NCI-H2196 treated with DMSO at 0.1 percent for 48 hours (cell line): ENCODE data around the gene PIF1.
"Not testable (repeated sequence)": the region's sequence is repeated elsewhere in the genome, so short reads cannot be mapped to it uniquely, and the experiment has no call there.

Experiments used
- DNase-seq: peaks from one replicate; lab custom pipeline; 2025; ENCODE audit not compliant: unreplicated experiment; lab: John Stamatoyannopoulos, UW

PIF1 gene

GRCh38 chr15:64809649-64810496, 15.6 kb downstream of the PIF1 start:
- peak; percentile 11 for DNase-seq

DNA sequence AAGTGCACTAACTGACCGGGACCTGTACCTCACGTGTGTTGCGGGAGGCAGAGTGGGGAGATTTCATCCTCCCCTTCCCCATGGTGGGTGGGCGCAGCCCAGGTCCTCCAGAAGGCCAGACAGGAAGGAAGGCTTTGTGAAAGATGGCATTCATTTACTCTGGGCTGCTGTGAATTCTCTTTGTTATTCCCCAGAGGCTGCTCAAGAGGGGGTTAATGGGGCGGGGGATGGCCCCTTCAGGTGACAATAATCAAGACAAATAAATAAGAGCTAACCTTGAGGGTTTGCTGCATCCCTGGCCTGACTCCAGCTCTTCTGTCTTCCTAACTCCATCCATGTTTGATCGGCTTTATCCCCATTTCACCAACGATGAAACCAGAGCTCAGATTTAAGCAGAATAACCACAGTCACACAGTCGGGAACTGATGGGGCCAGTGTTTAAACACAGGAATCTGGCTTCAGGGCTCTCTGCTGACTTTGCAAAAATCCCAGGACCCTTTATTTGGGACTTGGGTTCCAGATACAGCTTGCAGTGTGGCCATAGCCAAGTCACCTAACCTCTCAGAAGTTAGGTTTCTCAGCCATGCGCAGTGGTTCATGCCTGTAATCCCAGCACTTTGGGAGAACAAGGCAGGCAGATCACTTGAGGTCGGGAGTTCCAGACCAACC, 16.5 kb downstream of the PIF1 start:
- no peak for DNase-seq

DNA sequence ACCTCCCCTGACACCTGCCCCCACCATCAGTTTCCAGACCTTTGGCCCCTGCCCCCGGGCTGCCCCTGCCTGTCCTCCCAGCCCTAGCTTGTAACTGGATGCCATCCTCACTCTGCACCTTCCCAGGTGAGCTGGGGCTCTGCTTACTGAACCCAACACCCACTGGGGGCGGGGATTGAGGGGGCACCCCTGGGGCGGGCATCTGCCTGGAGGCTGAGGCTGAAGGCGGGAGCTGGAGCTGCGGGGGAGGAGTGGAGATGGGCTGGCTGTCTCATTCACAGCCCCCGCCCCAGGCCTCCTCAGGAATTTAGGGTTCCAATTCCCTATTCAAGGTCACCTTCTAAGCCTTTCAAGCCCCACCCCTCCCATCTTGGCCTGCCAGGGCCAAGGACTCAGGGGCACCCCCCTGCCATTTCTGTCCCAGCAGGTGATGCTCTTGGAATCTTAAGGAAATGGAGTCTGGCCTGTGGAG, 17.7 kb downstream of the PIF1 start:
- DNase-seq, result no peak

GRCh38 chr15:64807051-64807749, 18.2 kb downstream of the PIF1 start:
- DNase-seq, result no peak

DNA sequence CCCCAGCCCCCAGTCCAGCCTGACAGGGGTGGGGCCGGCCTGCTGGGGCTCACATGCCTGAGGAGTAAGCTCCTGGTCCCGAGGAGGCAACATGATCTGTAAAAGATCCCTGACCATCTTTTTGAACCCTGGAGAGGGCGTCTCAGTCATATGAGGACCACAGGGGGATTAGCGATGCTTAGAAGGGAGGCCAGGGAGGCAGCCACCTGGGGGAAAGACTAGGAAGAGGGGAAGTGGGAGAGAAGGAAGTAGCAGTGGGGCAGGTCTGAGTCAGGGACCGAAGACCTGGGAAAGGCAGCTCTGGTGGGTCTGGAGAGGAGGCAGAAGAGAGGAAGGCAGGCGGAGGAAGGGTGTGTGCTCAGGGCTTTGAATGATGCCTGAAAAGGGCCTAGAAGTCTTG, 18.9 kb downstream of the PIF1 start:
- DNase-seq, result no peak

- no peak for DNase-seq
Measured at GRCh38 chr15:64804619-64805018, 20.8 kb downstream of the PIF1 start.

DNA sequence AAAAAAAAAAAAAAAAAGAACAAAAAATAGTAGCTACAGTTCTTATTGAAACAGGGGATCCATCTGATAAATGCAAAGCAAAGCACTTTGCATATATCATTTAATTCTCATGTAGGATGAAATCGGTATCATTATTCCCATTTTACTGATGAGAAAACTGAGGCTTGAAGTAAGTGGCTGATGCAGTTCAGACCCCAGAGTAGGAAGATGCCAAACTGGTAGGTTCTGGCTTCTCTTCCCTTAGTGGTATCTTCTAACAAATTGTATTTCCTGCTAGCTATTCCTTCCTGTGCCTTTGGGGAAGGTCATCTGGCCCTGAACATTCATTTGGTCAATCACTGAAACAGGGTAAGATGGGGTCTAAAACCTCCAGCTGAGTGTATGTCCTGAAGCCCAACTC, 21.9 kb downstream of the PIF1 start:
- no peak for DNase-seq

- DNase-seq, result no peak
Measured at GRCh38 chr15:64800476-64800875, 25.0 kb downstream of the PIF1 start.

DNA sequence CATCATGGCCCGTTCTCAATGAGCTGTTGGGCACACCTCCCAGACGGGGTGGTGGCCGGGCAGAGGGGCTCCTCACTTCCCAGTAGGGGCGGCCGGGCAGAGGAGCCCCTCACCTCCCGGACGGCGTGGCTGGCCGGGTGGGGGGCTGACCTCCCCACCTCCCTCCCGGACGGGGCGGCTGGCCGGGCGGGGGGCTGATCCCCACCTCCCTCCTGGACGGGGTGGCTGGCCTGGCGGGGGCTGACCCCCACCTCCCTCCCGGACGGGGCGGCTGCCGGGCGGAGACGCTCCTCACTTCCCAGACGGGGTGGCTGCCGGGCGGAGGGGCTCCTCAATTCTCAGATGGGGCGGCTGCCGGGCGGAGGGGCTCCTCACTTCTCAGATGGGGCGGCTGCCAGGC, 26.5 kb downstream of the PIF1 start:
- DNase-seq, result not testable (repeated sequence)

- not testable (repeated sequence) for DNase-seq
Measured at GRCh38 chr15:64795921-64796320, 29.5 kb downstream of the PIF1 start.

DNA sequence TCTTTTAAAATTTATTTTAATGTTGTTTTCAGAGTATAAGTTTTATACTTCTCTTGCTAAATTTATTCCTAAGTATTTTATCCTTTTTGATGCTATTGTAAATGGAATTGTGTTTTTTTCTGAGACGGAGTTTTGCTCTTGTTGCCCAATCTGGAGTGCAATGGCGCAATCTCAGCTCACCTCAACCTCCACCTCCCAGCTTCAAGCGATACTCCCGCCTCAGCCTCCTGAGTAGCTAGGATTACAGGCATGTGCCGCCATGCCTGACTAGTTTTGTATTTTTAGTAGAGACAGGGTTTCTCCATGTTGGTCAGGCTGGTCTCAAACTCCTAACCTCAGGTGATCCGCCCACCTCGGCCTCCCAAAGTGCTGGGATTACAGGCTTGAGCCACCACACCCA, 30.1 kb downstream of the PIF1 start:
- not testable (repeated sequence) for DNase-seq

GRCh38 chr15:64792282-64792681, 33.2 kb downstream of the PIF1 start:
- no peak for DNase-seq

GRCh38 chr15:64791401-64791800, 34.0 kb downstream of the PIF1 start:
- DNase-seq, result no peak

DNA sequence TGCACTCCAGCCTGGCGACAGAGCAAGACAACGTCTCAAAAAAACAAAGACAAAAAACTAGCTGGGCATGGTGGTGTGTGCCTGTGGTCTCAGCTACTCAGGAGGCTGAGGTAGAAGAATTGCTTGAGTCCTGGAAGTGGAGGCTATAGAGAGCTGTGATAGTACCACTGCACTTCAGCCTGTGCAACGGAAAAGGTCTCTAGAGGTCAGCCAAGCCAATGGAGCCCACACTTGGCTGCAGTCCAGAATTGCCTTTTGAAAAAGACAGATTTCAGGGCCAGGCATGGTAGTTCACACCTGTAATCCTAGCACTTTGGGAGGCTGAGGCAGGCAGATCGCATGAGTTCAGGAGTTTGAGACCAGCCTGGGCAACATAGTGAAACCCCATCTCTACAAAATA, 41.7 kb downstream of the PIF1 start:
- DNase-seq, result no peak

GRCh38 chr15:64782751-64783150, 42.7 kb downstream of the PIF1 start:
- no peak for DNase-seq

- DNase-seq, result no peak
Measured at GRCh38 chr15:64781299-64781698, 44.1 kb downstream of the PIF1 start.

- DNase-seq, result no peak
Measured at GRCh38 chr15:64780600-64781156, 44.8 kb downstream of the PIF1 start.

- DNase-seq, result no peak
Measured at GRCh38 chr15:64779630-64780029, 45.8 kb downstream of the PIF1 start.

GRCh38 chr15:64779024-64779423, 46.4 kb downstream of the PIF1 start:
- no peak for DNase-seq

DNA sequence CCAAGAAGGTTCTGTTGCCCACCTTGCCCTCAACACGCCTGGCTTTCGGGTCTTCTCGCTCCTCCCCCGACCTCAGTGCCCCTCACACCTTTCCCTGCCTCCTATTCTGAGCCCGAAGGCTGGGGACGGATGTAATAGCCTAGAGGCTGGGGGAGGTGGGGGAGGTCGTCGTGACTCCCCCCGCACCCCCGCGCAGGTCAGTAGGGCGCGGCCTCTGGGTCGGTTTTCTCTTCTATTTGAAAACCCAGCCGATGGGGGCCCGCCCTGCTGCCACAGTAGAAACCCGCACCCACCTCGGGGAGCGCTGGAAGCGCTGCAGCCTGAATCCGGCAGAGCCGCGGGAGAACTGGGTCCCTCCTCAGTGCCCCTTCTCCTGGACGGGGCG, 49.1 kb downstream of the PIF1 start:
- no peak for DNase-seq

- DNase-seq, result no peak
Measured at GRCh38 chr15:64775551-64776401, 49.7 kb downstream of the PIF1 start, which contains the start of gene RBPMS2. TSS of gene RBPMS2 (minus strand) at chr15:64775589. CDS start at chr15:64775319, 270 bp downstream.
